Osteocyte (in vitro differentiated cells): ENCODE results near the gene MAST1. TPM values are rescaled to one million over a fixed set of nuclear protein-coding genes. Genes with fewer than 3 reads are reported as not detected.

Source experiments
- DNase-seq: peaks from one replicate; pipeline ENCODE4 v3.0.0; 2021; ENCODE audit warnings: mixed read lengths; ENCODE audit not compliant: unreplicated experiment; ENCODE audit errors: extremely low spot score
- H3K27ac Mint-ChIP-seq: one replicate; pipeline ENCODE4 v1.8.0; 2021; ENCODE audit warnings: mild to moderate bottlenecking, mixed read lengths; ENCODE audit not compliant: unreplicated experiment
- H3K27me3 Mint-ChIP-seq: one replicate; pipeline ENCODE4 v1.8.0; 2021; ENCODE audit warnings: mixed read lengths; ENCODE audit not compliant: unreplicated experiment
- H3K36me3 Mint-ChIP-seq: one replicate; pipeline ENCODE4 v1.8.0; 2021; ENCODE audit warnings: mixed read lengths; ENCODE audit not compliant: unreplicated experiment
- H3K4me1 Mint-ChIP-seq: one replicate; pipeline ENCODE4 v1.8.0; 2021; ENCODE audit warnings: mixed read lengths; ENCODE audit not compliant: unreplicated experiment
- H3K4me3 Mint-ChIP-seq: one replicate; pipeline ENCODE4 v1.8.0; 2021; ENCODE audit warnings: mild to moderate bottlenecking, moderate library complexity, mixed read lengths; ENCODE audit not compliant: unreplicated experiment
- H3K9me3 Mint-ChIP-seq: one replicate; pipeline ENCODE4 v1.8.0; 2021; ENCODE audit warnings: mixed read lengths; ENCODE audit not compliant: unreplicated experiment
- CTCF ChIP-seq: fragments of 200-600 bp; sonication (generic); IDR thresholded peaks from 2 replicates; pipeline ENCODE4 v1.5.0; 2021; ENCODE audit warnings: antibody characterized with exemption, mild to moderate bottlenecking, moderate library complexity
- total RNA-seq: library from RNA; stranded (reverse); gene quantifications from 2 replicates; pipeline ENCODE4 v1.2.1, GENCODE V29; 2021

MAST1 gene
- total RNA-seq, 1 donor from 2014 or later, result 0.32 TPM

GRCh38 chr19:12790628-12791344, 47.5 kb upstream of the MAST1 start:
- Mint-ChIP-seq H3K27ac (peak overlapping the region; percentile 98), H3K36me3 (peaks cover 2% of the 10 kb centered on the region), H3K4me3 (peak overlapping the region; percentile 96), H3K4me1 (peaks cover 46% of the 10 kb centered on the region), H3K27me3 (no peaks in the 10 kb centered on the region), H3K9me3 (no peaks in the 10 kb centered on the region)
- TF ChIP-seq CTCF, result no peak
- no peak for DNase-seq

- peak; percentile 99 for DNase-seq
- H3K27ac Mint-ChIP-seq, result peak within 1 kb of the TSS; percentile 98
- peaks cover 53% of the 10 kb centered on the region for H3K4me1 Mint-ChIP-seq
- no peaks in the 10 kb centered on the region for H3K9me3 Mint-ChIP-seq
- peaks cover 2% of the 10 kb centered on the region for H3K36me3 Mint-ChIP-seq
- peak within 1 kb of the TSS; percentile 96 for H3K4me3 Mint-ChIP-seq
- H3K27me3 Mint-ChIP-seq, result no peaks in the 10 kb centered on the region
- peak; percentile 28 for TF ChIP-seq CTCF
Measured at GRCh38 chr19:12791345-12792050, 46.8 kb upstream of the MAST1 start, which contains the start of gene JUNB. Gene JUNB, plus strand, starts transcription at chr19:12791486. Its CDS starts 286 bp downstream, at chr19:12791772.

- H3K4me1 Mint-ChIP-seq, result peaks cover 46% of the 10 kb centered on the region
- peak overlapping the region; percentile 98 for H3K27ac Mint-ChIP-seq
- H3K9me3 Mint-ChIP-seq, result no peaks in the 10 kb centered on the region
- peaks cover 2% of the 10 kb centered on the region for H3K36me3 Mint-ChIP-seq
- H3K27me3 Mint-ChIP-seq, result no peaks in the 10 kb centered on the region
- peak overlapping the region; percentile 96 for H3K4me3 Mint-ChIP-seq
- no peak for DNase-seq
- TF ChIP-seq CTCF, result no peak
Measured at GRCh38 chr19:12792051-12792852, 46.1 kb upstream of the MAST1 start.

GRCh38 chr19:12792853-12793289, 45.4 kb upstream of the MAST1 start:
- Mint-ChIP-seq H3K36me3 (peaks cover 2% of the 10 kb centered on the region), H3K27me3 (no peaks in the 10 kb centered on the region), H3K4me3 (peak overlapping the region; percentile 96), H3K4me1 (peaks cover 44% of the 10 kb centered on the region), H3K9me3 (no peaks in the 10 kb centered on the region), H3K27ac (peak overlapping the region; percentile 98)
- TF ChIP-seq CTCF, result no peak
- DNase-seq, result no peak
